HG03521 (cell line): ENCODE measurements around the gene IFNA4.
"Not testable (repeated sequence)": the region's sequence is repeated elsewhere in the genome, so short reads cannot be mapped to it uniquely, and the experiment has no call there.

Source experiments
- ATAC-seq: cut with Tn5 transposase; IDR thresholded peaks from one replicate; pipeline ENCODE4 v1.9.1; 2021; ENCODE audit warnings: mild to moderate bottlenecking, moderate library complexity; ENCODE audit not compliant: unreplicated experiment

IFNA4 gene

GRCh38 chr9:21166560-21166959 lies 20.8 kb downstream of the IFNA4 start, which contains the start of gene IFNA21:
IFNA21 (minus strand) TSS chr9:21166660; CDS start chr9:21166612, 48 bp downstream.
- ATAC-seq = not testable (repeated sequence)

DNA sequence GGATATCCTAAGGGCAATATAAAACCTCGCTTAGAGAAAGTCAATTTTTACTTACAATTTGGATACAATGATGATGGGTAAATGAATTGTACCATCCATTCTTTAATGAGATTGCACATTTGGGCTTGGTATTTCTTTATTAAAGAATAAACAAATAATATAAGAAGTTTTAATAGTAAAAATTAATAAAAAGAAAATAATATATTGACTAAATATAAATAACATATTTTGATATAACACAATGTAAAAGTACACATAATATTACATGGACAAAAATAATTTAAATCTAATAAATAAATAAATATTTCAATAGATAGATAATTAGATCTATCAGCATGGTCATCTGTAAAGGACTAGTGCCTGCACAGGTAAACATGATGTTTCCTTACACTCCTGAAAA lies 21.9 kb downstream of the IFNA4 start:
- no peak for ATAC-seq

- peak; percentile 85 for ATAC-seq
Measured at GRCh38 chr9:21160178-21160577, 27.2 kb downstream of the IFNA4 start.

DNA sequence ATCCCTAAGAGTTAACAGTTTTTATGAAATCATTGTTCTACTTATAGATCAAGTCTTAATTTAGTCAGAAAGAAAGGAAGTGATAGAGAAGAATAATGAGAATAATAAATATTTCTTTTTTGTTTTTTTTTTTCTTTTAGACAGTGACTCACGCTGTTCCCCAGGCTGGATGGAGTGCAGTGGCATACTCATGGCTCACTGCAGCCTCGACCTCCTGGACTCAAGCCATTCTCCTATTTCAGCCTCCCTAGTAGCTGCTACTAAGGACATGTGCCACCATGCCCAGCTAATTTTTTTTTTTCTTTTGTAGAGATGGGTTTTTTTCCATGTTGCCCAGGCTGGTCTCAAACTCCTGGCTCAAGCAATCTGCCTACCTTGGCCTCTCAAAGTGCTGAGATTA lies 31.9 kb downstream of the IFNA4 start:
- no peak for ATAC-seq

GRCh38 chr9:21154018-21154608 lies 33.3 kb downstream of the IFNA4 start:
- peak; percentile 74 for ATAC-seq

DNA sequence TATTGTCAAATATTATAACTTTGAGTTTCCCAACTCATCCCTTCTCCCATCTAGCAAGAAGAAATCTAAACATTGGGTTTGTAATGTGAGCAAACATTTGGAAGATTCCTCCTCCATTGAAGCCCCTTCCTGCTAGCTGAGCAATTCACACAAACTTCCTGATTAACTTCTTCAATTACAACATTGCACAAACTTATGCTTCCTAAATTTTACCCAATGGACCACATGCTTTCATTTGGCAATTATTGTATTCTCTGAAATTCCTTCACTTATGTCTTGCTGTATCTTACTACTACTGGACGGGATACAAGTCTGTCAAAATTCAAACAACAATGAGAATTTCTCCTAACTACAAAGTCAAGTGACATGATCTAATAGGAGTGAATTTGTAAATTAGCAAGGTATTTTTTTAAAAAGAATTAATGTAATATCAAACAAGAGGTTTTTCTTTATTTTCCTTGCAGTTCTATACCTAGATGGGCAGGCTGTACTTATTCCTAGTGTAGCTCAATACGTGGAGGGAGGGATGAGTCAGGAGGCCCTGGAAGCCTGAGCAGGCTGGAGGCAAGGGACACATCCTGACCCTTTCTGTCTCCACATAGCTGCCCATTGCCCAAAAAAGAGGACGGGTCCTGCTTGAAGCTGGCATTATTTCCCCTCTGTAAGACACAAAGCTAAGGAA lies 33.9 kb downstream of the IFNA4 start:
- peak; percentile 31 for ATAC-seq

- peak; percentile 62 for ATAC-seq
Measured at GRCh38 chr9:21144603-21145002, 42.8 kb downstream of the IFNA4 start.

DNA sequence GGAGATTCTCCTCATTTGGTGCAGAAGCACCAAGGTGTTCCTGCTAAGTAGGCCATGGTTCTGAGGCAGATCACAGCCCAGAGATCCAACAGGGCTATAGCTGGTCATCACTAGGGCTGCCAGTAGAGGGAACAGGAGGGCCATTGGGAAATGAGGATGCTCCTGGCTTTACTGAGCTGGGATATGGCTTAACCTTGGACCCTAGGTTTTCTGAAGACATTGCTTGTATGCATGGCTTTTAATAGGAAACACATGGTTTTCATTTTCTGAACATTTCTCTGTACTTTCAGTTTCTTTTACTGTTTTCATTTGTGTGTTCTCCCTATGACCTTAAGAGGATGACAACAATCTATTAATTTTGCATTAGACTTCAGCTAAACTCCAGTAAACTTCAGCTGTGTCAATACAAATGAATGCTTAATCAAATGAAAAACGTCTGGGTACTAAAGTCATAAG lies 45.9 kb downstream of the IFNA4 start, which contains the start of gene IFNW1:
TSS of gene IFNW1 (minus strand) at position 406 of the 456 bp plus-strand sequence. CDS start at position 144, 262 bp downstream.
- ATAC-seq = no peak

- ATAC-seq = no peak
Measured at GRCh38 chr9:21137020-21137419, 50.4 kb downstream of the IFNA4 start.
